Kidney epithelial cell (primary cell): ENCODE measurements around the gene NELL2. TPM values are rescaled to one million over a fixed set of nuclear protein-coding genes. Genes with fewer than 3 reads are reported as not detected.
"Not testable (repeated sequence)": the region's sequence is repeated elsewhere in the genome, so short reads cannot be mapped to it uniquely, and the experiment has no call there.

Source experiments
- DNase-seq: peaks from one replicate; pipeline ENCODE4 v3.0.0-alpha.2; 2010; ENCODE audit warnings: low read depth
- H3K27me3 ChIP-seq: 2 replicates; pipeline ENCODE4 v1.6.0; 2011; ENCODE audit warnings: low read length; ENCODE audit not compliant: control insufficient read depth, insufficient read depth
- H3K36me3 ChIP-seq: 2 replicates; pipeline ENCODE4 v1.5.1; 2011; ENCODE audit warnings: low read length; ENCODE audit not compliant: control insufficient read depth, insufficient read depth
- H3K4me3 ChIP-seq: 2 replicates; pipeline ENCODE4 v1.5.1; 2011; ENCODE audit warnings: low read depth, mild to moderate bottlenecking, control low read depth, low read length
- total RNA-seq: library from RNA; depleted of rRNA; stranded (reverse); fragments of >200 nt; gene quantifications from 2 replicates; pipeline ENCODE4 v1.2.3, GENCODE V29; 2015
- TF ChIP-seq, protein P1 (sequence below): IDR thresholded peaks from 2 replicates; pipeline ENCODE4 v1.5.1; 2011; ENCODE audit warnings: mild to moderate bottlenecking, moderate library complexity, low read length, control low read depth, inconsistent platforms; ENCODE audit not compliant: insufficient read depth, poor library complexity, severe bottlenecking

The NELL2 gene
- total RNA-seq, 1 donor from 2014 or later, result 3.5 TPM

DNA sequence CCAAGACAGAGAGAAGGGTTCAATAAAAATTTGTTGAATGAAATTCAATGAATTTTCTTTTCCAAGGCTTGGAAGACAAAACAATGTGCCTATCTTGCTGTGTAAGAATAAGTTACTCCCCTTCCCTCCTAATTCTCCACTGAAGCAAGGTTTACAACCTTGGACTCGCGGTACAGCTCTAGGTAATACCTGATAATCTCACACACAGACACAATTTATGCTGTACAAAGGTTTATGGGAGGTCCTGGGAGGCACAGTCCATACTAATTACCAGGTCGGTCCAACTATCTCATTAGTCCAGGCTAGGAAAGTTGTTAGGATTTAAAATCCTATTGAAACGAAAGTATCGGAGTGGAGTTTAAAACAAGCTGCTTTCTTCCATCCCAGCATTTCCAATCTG, 42.6 kb downstream of the NELL2 start:
- Histone ChIP-seq H3K4me3 (no peak overlapping the region), H3K36me3 (no peaks in the 10 kb centered on the region), H3K27me3 (no peaks in the 10 kb centered on the region)
- no peak for DNase-seq
- TF ChIP-seq, protein P1, sequence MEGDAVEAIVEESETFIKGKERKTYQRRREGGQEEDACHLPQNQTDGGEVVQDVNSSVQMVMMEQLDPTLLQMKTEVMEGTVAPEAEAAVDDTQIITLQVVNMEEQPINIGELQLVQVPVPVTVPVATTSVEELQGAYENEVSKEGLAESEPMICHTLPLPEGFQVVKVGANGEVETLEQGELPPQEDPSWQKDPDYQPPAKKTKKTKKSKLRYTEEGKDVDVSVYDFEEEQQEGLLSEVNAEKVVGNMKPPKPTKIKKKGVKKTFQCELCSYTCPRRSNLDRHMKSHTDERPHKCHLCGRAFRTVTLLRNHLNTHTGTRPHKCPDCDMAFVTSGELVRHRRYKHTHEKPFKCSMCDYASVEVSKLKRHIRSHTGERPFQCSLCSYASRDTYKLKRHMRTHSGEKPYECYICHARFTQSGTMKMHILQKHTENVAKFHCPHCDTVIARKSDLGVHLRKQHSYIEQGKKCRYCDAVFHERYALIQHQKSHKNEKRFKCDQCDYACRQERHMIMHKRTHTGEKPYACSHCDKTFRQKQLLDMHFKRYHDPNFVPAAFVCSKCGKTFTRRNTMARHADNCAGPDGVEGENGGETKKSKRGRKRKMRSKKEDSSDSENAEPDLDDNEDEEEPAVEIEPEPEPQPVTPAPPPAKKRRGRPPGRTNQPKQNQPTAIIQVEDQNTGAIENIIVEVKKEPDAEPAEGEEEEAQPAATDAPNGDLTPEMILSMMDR, result no peak

DNA sequence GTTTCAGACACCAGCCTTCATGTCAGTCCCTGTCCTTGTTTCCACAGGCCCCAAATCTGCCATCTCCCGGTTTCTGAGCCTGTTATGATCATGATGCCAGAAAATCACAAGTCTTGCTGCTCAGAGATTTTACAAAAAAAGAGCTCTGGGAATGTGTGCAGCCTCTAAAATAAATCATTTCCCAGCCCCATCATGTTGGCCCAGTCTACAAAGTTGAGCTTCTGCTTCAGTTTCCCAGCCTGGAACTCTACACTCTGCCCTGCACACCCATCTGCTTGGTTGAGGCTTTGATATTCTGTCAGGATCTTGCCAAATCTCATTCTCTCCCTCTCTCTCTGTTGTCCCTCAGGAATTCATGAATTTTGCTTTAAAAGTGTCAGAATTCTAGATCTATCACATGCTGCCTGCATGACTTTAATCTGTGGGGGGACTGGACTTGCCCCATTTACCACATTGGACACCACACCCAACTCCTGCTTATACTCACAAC, 45.5 kb downstream of the NELL2 start:
- DNase-seq, result no peak
- no peak overlapping the region for H3K4me3 ChIP-seq
- TF ChIP-seq, protein P1, result no peak
- no peaks in the 10 kb centered on the region for H3K36me3 ChIP-seq
- H3K27me3 ChIP-seq, result no peaks in the 10 kb centered on the region

DNA sequence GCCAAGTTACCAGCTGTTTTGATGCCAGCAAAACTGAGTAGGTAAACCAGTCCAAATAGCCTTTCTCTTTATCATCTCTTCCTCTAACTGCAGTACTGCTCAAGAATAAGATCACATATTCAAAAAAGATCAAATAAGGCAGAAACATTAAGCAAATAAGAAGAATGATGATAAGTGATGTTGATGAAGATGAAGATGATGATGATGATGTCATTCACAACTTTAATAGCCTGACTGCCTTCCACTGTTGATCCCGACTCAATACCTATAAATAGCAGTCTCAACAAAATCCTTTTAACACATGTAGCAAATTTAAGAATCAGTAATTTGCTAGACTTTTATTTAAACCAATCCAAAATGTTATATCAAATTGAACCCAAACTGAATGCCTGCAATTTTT, 47.1 kb downstream of the NELL2 start:
- no peak for DNase-seq
- Histone ChIP-seq H3K27me3 (no peaks in the 10 kb centered on the region), H3K36me3 (no peaks in the 10 kb centered on the region), H3K4me3 (no peak overlapping the region)
- TF ChIP-seq, protein P1, result no peak

DNA sequence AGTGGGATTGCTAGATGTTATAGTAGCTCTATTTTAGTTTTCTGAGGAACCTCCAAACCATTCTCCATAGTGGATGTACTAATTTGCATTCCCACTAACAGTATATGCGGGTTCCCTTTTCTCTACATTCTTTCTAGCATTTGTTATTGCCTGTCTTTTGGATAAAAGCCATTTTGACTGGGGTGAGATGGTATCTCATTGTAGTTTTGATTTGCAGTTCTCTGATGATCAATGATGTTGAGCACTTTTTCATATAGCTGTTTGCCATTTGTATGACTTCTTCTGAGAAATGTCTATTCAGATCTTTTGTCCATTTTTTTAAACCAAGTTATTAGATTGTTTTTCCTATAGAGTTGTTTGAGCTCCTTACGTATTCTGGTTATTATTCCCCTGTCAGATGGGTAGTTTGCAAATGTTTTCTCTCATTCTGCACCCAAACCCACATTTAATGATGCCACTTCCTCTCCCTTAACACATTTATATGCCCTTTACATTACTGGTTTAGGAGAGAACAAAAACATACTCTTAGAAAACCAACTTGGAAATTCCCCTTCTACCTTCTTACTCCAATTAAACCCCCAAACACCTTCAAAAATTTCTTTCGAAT, 48.2 kb downstream of the NELL2 start:
- Histone ChIP-seq H3K4me3 (no peak overlapping the region), H3K36me3 (no peaks in the 10 kb centered on the region), H3K27me3 (no peaks in the 10 kb centered on the region)
- TF ChIP-seq, protein P1, result no peak
- no peak for DNase-seq

DNA sequence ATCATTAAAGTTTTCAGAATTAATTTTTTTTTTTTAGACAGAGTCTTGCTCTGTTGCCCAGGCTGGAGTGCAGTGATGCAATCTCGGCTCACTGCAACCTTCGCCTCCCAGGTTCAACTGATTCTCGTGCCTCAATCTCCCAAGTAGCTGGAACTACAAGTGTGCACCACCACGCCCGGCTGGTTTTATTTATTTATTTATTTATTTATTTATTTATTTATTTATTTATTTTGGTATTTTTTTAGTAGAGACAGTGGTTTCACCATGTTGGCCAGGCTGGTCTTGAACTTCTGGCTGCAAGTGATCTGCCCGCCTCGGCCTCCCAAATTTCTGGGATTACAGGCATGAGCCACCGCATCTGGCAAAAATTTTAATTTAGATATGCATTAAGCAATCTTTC, 54.4 kb downstream of the NELL2 start:
- H3K4me3 ChIP-seq, H3K27me3 ChIP-seq, H3K36me3 ChIP-seq, DNase-seq: not testable (repeated sequence)

DNA sequence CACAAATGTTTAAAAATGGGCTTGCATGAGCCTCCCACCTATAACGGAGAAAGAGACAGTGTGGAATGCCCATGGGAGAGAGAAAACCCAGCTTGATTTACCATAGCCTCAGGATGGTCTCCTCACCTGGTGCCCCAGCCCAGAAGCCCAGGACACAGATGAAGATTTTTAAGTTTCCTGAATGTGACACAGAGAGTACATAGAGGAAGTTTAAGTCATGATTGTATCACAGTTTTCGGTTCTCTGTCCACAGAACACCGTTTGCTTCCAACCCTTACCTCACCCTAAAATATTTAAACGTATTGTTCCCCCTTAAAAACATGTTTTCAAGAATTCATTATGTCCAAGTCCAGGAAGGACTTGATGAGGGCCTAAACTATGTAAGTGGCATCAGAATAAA, 56.2 kb downstream of the NELL2 start:
- Histone ChIP-seq H3K4me3 (no peak overlapping the region), H3K27me3 (no peaks in the 10 kb centered on the region), H3K36me3 (no peaks in the 10 kb centered on the region)
- TF ChIP-seq, protein P1, result no peak
- no peak for DNase-seq
